Measurements from ENCODE around the gene CELF4.
"Not testable (repeated sequence)": the region's sequence is repeated elsewhere in the genome, so short reads cannot be mapped to it uniquely, and the experiment has no call there.

CELF4 gene

DNA sequence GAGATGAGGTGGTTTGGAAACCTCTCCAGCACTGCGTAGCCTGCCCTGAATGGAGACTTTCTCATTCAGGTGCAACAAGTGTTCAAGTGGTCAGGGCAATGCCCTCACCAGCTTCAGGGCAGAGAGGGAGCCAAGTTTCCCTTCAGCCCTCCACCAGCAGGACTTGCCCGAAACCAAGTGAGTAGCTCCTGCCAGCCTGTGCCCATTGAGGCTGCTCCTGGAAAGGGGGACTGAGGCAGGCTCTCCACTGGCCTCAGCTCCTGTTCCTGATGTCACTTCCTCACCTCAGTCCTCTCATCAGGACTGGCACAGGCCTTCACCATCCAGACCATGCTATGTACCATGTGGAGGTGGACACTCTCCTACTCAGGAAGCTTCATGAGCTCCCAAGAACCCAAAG lies 94.6 kb downstream of the CELF4 start:
- TF ChIP-seq, protein P1, sequence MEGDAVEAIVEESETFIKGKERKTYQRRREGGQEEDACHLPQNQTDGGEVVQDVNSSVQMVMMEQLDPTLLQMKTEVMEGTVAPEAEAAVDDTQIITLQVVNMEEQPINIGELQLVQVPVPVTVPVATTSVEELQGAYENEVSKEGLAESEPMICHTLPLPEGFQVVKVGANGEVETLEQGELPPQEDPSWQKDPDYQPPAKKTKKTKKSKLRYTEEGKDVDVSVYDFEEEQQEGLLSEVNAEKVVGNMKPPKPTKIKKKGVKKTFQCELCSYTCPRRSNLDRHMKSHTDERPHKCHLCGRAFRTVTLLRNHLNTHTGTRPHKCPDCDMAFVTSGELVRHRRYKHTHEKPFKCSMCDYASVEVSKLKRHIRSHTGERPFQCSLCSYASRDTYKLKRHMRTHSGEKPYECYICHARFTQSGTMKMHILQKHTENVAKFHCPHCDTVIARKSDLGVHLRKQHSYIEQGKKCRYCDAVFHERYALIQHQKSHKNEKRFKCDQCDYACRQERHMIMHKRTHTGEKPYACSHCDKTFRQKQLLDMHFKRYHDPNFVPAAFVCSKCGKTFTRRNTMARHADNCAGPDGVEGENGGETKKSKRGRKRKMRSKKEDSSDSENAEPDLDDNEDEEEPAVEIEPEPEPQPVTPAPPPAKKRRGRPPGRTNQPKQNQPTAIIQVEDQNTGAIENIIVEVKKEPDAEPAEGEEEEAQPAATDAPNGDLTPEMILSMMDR (IDR thresholded peaks at IDR 0.05; ENCODE audit: extremely low read depth, insufficient read depth, missing control alignments) = no peak
- no peak for DNase-seq (ENCODE audit: low spot score)
- in situ Hi-C loops (cut with MboI; ENCODE audit: low pct_unique_long_range_greater_than_20kb, low sequenced_read_pairs, unreplicated experiment) = no loop called here

DNA sequence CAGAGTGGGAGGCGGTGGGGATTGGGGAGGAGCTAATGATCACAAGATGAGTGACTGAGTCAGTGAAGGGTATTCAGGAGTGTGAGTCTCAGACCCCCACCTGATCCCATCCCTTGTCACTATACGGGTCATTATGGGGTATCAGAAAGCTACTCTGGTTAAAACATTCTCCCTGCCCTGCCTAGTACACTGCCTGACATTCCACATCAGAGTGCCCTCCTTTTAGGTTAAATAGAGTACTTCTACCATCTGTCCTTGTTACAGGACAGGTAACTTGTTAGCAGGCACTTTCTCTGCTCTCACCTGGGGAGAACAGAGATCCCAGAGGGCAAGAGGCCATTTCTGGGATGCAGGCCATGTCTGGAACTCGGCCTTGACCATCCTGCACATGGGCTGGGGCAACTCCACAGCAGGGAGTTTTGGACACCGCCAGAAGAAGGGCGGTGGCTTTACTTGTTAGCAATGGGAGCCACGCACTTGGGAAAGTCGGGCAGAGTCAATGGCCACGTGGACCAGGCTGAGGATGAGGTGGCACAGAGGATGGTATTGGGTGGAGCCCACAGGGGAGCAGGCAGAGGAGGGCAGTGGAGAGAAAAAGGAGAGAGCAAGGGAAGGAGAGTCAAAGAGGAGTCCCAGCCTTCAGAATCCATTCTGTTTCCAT lies 98.5 kb downstream of the CELF4 start:
- TF ChIP-seq, protein P1 (IDR thresholded peaks at IDR 0.05; ENCODE audit: extremely low read depth, insufficient read depth, missing control alignments) = no peak
- no peak for DNase-seq (ENCODE audit: low spot score)
- in situ Hi-C loops (cut with MboI; ENCODE audit: low pct_unique_long_range_greater_than_20kb, low sequenced_read_pairs, unreplicated experiment) = no loop called here

DNA sequence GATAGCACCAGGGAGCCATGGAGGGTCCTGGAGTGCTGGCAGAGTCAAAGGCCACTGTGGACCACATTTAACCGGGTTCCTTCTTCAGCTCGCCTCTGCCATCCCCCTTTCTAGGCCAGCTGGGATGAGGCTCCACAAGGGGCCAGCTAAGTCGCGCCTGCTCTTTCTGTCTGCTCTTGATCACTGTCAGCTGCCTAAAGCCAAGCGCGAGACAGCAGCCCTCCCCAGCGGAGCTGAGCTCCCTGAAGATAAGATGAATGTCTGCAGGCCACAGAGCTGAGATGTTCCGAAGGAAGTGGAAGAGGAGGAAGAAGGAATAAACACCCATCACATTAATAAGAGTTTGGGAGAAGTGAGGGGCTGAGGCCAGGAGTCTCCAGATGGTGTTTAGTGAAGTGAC lies 99.6 kb downstream of the CELF4 start:
- no peak for DNase-seq (ENCODE audit: low spot score)
- in situ Hi-C loops (cut with MboI; ENCODE audit: low pct_unique_long_range_greater_than_20kb, low sequenced_read_pairs, unreplicated experiment) = no loop called here
- TF ChIP-seq, protein P1 (IDR thresholded peaks at IDR 0.05; ENCODE audit: extremely low read depth, insufficient read depth, missing control alignments) = no peak

DNA sequence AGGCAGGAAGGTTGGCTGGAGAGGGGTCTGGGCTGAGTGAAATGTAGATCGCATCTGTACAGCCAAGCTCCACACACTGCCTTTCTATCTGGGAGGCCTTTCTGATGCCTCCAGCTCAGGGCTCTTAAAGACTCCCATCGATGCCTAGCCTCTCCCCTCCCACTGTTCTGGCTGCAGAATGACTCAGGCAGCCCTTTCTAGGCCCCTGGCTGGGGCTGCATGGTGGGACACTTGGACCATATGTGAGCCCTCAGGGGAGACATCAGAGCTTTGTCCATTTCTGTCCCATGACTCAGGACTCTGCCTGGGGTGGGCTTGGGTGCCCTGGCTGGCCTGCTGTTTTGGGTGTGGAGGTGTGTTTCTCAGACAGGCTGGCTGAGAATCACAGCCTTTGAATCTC lies 101.3 kb downstream of the CELF4 start:
- TF ChIP-seq, protein P1 (IDR thresholded peaks at IDR 0.05; ENCODE audit: extremely low read depth, insufficient read depth, missing control alignments) = no peak
- in situ Hi-C loops (cut with MboI; ENCODE audit: low pct_unique_long_range_greater_than_20kb, low sequenced_read_pairs, unreplicated experiment) = no loop called here

DNA sequence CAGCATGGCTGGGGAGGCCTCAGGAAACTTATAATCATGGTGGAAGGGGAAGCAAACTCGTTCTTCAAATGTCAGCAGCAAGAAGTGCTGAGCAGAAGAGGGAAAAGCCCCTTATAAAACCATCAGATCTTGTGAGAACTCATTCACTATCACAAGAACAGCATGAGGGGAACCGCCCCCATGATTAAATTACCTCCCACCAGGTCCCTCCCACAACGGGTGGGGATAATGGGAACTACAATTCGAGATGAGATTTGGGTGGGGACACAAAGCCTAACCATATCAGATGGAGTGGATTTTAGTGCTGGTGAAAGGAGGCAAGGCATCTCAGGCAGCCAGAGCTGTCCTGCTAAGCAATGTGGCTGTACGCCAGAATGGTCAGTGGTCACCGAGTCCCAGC lies 104.3 kb downstream of the CELF4 start:
- DNase-seq (ENCODE audit: low spot score); in situ Hi-C loops (cut with MboI; ENCODE audit: low pct_unique_long_range_greater_than_20kb, low sequenced_read_pairs, unreplicated experiment): not testable (repeated sequence)

More for the DNA sequence above, 101.3 kb downstream of the CELF4 start:
- no peak for DNase-seq (ENCODE audit: low spot score)

DNA sequence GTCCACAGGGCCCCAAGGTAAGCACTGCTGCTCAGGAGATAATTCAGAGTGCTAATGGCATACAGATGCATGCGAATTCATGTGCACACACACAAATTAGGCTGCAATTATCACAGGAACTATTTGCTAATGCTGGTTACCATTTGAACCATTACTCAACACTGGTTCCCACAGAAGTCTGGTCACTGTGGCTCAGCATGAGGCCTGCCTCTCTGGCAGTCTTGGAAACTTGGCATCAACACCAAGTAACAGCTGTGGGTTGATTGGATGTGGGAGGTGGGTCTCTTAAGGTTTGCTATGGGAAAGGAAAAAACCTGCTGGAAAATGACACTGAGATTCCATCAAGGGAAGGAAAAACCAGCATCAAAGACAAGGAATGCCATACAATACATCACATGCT lies 105.0 kb downstream of the CELF4 start:
- TF ChIP-seq, protein P1 (IDR thresholded peaks at IDR 0.05; ENCODE audit: extremely low read depth, insufficient read depth, missing control alignments) = no peak
- DNase-seq (ENCODE audit: low spot score) = no peak
- in situ Hi-C loops (cut with MboI; ENCODE audit: low pct_unique_long_range_greater_than_20kb, low sequenced_read_pairs, unreplicated experiment) = no loop called here

DNA sequence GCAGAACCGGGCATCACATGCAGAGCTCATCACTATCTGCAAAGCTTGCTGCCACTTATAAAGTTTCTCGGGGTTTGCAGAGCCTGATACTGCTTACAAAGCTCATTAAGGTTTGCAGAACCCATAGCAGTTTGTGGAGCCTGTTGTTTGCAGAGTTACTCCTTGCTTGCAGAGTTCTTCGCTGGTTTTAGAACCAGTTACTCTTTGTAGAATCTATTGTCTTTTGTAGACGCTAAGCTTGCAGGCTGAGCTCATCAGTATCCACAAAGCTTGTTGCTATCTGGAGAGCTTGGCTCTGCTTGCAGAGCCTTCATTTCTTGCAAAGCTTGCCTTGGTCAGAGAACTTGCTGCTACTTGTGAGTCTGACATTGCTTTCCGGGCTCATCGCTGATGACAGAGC lies 106.9 kb downstream of the CELF4 start:
- TF ChIP-seq, protein P1 (IDR thresholded peaks at IDR 0.05; ENCODE audit: extremely low read depth, insufficient read depth, missing control alignments) = no peak
- in situ Hi-C loops (cut with MboI; ENCODE audit: low pct_unique_long_range_greater_than_20kb, low sequenced_read_pairs, unreplicated experiment) = no loop called here
- no peak for DNase-seq (ENCODE audit: low spot score)
